IPS-18c (cell line): ENCODE results near the gene RBBP8.

Source experiments
- H3K4me3 ChIP-seq: 2 replicates; pipeline ENCODE4 v1.7.0; 2013; ENCODE audit warnings: low read depth, mild to moderate bottlenecking, low read length, moderate library complexity; ENCODE audit not compliant: insufficient read depth
- H3K9me3 ChIP-seq: one replicate; pipeline ENCODE4 v1.6.1; 2013; ENCODE audit warnings: mild to moderate bottlenecking, low read length, moderate library complexity; ENCODE audit not compliant: control insufficient read depth, insufficient read depth

Gene RBBP8

DNA sequence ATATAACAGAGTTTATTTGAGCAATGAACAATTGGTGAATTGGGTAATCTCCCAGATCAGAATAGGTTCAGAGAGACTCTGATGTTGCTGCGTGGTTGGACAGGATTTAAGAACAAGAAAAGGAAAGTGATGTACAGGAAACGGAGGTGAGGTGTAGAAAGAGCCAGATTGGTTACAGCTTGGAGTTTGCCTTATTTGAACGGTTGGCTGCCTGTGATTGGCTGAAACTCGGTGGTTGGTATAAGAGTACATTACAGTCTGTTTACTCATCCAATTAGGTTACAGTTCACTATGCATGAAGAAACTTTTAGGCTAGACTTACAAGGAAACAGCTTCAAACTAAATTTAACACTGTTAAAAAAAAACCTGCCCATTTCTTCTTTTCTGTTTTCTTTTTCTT is 134.1 kb downstream of the RBBP8 start:
- Histone ChIP-seq H3K4me3 (no peak overlapping the region), H3K9me3 (peaks cover 3% of the 10 kb centered on the region)

DNA sequence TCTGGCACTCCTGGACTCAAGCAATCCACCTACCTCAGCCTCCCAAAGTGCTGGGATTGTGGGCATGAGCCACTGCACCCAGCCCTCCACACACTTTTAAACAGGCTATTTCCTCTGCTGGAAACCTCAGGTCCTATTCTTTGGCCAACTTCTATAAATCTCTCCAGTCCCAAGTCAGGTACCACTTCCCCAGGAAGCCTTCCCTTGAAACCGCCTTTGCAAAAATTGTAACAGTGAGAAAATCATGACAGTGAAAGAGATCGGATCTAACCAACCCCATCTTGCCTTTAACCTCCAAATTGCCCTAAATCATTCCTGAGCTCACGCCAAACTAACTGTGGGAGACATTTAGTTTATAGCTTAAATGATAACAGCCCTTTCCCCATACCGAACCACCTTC is 134.9 kb downstream of the RBBP8 start:
- peaks cover 3% of the 10 kb centered on the region for H3K9me3 ChIP-seq
- no peak overlapping the region for H3K4me3 ChIP-seq

DNA sequence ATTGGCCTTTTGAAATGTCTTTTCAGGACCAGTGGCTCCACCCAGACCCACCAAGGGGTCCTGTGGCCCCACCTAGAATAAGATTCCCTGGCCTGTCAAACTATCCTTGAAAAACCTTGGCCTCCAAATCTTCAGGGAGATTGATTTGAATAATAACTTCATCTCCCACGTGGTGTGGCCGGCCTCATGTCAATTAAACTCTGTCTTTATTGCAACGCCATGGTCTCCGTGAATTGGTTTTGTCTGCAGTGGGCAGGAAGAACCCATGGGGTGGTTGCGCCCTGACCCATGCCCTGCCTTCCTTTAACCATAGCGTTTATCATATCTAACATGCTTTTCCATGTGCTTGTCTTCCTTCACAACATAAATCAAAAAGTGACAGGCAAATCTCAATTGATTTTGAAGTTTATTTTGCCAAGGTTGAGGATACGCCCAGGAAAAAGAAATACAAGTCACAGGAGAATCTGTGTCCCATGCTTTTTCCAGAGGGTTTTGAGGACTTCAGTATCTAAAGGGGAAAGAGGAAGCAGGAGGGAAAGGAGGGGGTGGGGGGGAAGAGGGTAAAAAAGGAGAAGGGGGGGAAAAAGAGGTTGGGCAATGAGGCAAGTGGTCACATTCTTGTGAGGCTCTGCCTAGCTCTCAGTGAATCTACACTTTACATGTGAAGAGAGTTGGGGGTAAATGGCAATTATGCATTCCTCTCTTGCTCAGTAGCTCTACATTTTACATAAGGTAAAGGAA is 135.6 kb downstream of the RBBP8 start:
- no peaks in the 10 kb centered on the region for H3K9me3 ChIP-seq
- H3K4me3 ChIP-seq, result no peak overlapping the region

DNA sequence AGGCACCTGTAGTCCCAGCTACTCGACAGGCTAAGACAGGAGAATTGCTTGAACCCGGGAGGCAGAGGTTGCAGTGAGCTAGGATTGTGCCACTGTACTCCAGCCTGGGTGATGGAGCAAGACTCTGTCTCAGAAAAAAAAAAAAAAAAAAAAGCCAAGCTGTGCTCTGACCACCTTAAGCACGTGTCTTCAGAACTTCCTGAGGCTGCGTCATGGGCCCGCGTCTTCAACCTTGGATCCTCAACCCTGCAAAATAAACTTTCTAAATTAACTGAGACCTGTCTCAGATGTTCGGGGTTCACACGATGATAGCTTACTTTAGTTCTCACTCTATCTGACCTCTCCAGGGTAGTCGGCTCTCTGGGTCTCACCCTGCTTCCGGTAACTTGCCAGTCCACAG is 136.4 kb downstream of the RBBP8 start:
- no peak overlapping the region for H3K4me3 ChIP-seq
- no peaks in the 10 kb centered on the region for H3K9me3 ChIP-seq

DNA sequence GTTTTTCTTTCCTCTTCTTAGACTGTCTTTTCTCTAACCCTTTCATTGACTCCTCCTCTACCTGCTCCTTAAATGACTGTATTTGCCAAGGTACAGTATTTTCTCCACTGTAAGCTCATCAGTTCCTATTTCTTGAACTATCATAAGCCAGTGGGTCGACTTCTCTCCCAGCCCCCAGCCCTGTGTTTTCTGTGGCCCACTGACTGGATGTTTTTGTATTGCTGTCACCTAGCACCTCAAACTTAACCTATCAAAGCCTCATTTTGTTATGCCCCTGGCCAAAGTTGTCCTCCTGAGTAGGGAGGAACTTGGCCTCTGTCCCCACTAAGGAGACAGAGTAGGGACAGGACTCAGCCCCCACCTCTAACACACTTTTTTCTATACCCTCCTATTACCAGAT is 136.8 kb downstream of the RBBP8 start:
- no peaks in the 10 kb centered on the region for H3K9me3 ChIP-seq

DNA sequence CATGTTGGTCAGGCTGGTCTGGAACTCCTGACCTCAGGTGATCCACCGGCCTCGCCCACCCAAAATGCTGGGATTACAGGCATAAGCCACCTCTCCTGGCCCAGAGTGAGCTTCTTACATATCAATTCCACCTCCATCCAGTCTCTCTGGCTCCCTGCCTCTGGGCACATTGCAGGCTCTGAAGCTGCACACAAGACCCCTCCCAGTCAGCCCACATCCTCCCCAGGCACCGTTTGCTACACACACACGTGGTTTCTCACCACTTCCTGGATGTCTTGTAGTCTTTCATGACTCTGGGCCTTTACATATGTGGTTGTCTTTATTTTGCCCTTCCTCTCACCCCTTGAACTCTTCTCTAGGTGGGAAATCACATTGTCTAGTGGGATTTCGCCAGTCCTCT is 138.2 kb downstream of the RBBP8 start:
- no peak overlapping the region for H3K4me3 ChIP-seq

More for the DNA sequence above, 136.8 kb downstream of the RBBP8 start:
- no peak overlapping the region for H3K4me3 ChIP-seq

DNA sequence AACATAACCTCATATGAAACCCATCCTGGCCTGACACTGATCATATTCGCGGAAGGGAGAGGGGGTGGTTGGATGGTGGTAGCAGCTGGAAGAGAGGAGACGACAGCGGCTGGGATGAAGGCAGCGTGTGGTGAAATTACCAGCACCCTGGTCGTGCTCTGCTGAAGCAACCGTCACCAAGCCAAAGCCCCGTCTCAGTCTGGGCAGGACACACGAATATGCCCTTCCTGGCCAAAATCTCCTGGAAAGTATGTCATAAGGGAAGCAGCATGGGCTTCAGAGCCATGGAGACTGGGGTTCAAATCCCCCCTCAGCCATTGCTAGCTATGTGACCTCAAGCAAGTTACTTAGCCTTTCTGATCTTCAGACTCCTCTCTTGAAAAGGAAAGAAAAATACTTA is 139.0 kb downstream of the RBBP8 start:
- H3K9me3 ChIP-seq, result no peaks in the 10 kb centered on the region

More for the DNA sequence above, 138.2 kb downstream of the RBBP8 start:
- H3K9me3 ChIP-seq, result no peaks in the 10 kb centered on the region

DNA sequence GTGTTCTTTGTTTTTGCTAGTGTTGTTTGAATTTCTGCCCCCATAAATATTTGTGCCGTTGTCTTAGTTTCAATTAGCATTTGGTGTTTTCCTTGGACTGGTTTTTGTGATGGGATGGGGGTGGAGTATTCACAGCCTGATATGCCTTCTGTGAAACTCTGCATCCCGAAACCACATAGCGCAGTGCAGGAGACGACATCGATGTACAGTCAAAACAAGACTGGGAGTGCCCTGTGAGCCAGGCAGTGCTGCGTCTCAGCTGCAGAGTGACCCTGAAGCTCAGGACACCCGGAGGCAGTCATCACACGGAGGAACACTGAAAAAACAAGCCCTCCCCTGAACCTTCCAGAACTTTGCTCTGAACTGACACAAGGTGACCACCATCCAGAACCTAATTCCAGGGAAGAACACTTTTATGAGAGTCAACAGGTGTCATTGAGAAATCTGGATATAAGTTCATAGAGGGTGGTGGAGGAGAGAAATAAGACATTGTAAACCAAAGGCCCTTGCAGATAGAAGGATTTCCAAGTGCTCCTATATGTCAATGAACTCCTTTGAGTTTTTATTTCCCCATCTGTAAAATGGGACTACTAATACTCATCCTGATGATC is 141.0 kb downstream of the RBBP8 start:
- H3K4me3 ChIP-seq, result no peak overlapping the region
- H3K9me3 ChIP-seq, result no peaks in the 10 kb centered on the region

More for the DNA sequence above, 139.0 kb downstream of the RBBP8 start:
- no peak overlapping the region for H3K4me3 ChIP-seq
